Measurements from ENCODE around the gene LRRC3. TPM values are rescaled to one million over a fixed set of nuclear protein-coding genes. Genes with fewer than 3 reads are reported as not detected.
"Not testable (repeated sequence)": the region's sequence is repeated elsewhere in the genome, so short reads cannot be mapped to it uniquely, and the experiment has no call there.

LRRC3 gene, protein sequence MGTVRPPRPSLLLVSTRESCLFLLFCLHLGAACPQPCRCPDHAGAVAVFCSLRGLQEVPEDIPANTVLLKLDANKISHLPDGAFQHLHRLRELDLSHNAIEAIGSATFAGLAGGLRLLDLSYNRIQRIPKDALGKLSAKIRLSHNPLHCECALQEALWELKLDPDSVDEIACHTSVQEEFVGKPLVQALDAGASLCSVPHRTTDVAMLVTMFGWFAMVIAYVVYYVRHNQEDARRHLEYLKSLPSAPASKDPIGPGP
- 0.50 and 1.5 TPM in 2 replicates for total RNA-seq (2014; rRNA removed; shearing (Covaris generic))

DNA sequence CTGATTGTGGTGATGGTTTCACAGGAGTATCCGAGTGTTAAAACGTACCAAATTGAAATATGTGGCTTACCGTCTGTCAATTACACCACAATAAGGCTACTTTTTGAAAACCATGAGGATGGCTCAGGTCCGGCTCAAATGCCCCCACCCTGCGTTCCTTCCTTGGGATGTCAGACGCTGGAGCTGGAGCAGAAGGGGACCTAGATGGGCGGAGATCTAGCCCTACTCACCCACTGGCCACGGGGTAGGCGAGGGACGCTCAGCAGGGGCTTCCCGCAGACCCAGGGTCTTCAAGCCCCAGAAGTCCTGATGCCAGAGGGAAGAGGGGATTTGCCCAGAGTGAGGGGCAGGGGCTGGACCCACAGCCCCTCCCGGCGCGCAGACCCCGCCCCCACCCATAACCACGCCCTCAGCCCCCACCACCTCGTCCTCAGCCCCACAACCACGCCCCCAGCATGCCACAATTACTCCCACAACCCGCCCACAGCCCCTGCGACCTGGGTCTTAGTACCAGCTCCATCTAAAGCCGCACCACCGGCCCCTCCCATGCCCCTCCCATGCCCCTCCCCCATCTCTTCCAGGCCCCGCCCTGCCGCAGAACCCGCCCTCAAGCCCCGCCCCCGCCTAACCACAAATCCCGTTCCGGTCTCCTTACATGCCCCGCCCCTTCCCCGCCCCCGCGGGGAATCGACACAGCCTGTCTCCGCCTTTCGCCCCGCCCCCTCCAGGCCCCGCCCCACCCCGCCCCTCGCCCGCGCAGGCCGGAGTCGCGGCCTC is at the start of gene LRRC3:
Gene LRRC3 (plus strand): TSS at position 764 of the 777 bp plus-strand sequence. CDS start 1,135 bp downstream, outside the sequence.
- peak; percentile 28 for DNase-seq (ENCODE audit: low spot score)

DNA sequence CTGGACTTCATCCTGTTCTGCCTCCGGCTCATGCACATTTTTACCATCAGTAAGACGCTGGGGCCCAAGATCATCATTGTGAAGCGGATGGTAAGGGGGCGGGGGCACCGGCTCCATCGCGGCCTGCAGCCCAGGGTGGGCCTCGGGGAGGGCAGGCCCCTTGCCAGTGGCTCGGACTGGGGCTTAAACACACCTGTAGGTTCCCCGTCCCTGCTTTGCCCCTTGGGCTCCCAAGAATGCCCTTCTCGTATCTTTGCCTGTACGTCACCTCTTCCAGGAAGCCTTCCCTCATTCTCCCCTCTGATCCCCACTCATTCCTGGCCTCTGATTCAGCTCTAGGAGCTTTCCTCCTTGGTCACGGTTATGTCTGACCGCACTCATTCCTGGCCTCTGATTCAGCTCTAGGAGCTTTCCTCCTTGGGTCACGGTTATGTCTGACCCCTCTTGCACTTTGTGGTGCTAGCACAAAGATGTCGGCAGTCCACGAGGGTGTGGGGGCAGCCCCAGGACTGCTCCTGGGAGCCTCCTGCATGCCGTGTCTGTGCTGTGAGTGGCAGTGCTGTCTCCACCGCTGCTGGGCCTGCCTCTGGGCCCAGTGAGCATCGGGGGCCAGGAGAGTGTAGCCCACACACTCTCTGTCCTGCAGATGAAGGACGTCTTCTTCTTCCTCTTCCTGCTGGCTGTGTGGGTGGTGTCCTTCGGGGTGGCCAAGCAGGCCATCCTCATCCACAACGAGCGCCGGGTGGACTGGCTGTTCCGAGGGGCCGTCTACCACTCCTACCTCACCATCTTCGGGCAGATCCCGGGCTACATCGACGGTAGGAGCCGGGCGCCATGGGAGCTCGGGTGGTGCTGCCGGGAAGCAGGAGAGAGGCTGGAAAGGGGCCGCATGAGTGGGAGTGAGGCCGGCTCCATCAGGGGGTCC is 49.1 kb upstream of the LRRC3 start:
- DNase-seq (ENCODE audit: low spot score) = peak; percentile 91

DNA sequence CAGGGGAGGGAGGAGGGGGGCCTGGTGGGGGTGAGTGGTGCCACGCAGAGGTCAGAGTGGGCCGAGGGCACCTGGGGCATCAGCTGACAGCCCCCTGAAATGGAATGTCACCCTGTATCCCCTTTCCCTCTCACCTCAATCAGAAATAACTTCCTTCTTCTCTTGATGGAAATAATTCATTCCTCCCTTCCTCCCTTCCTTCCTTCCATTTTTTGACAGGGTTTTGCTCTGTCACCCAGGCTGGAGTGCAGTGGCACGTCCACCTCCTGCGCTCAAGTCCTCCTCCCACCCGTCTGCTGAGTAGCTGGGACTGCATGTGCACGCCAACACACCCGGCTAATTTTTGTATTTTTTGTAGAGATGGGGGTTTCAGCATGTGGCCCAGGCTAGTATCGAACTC is 48.4 kb upstream of the LRRC3 start:
- DNase-seq (ENCODE audit: low spot score) = no peak

DNA sequence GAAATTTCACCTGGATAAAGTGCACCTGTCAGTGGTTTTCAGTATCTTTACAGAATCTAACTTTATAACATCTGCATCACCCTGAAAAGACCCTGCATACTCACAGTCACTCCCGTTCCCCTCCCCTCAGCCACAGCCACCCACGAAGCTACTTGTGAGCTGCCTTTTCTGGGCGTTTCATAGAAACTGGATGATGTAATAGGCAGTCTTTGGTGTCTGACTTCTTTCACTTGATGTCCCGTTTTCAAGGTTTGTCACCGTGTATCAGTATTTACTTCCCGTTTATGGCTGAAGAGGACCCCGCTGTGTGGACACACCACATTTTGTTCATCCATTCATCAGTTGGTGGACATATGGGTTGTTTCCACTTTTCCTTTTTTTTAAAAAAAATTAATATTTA is 47.8 kb upstream of the LRRC3 start:
- no peak for DNase-seq (ENCODE audit: low spot score)

DNA sequence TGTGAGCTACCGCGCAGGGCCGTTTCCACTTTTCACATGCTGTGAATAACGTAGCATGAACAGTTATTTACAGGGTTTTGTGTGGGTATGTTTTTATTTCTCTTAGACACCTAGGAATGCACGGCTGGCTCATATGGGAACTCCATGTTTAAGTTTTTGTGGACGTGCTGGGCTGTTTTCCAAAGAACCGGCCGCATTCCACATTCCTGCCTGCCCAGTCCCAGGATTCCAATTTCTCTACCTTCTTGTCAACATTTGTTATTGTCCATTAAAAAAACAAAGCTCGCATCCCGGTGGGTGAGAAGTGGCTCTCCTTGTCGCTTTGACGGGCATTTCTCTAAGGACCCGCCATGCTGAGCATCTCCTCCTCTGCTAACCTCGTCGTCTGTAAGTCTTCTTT is 47.1 kb upstream of the LRRC3 start:
- no peak for DNase-seq (ENCODE audit: low spot score)

DNA sequence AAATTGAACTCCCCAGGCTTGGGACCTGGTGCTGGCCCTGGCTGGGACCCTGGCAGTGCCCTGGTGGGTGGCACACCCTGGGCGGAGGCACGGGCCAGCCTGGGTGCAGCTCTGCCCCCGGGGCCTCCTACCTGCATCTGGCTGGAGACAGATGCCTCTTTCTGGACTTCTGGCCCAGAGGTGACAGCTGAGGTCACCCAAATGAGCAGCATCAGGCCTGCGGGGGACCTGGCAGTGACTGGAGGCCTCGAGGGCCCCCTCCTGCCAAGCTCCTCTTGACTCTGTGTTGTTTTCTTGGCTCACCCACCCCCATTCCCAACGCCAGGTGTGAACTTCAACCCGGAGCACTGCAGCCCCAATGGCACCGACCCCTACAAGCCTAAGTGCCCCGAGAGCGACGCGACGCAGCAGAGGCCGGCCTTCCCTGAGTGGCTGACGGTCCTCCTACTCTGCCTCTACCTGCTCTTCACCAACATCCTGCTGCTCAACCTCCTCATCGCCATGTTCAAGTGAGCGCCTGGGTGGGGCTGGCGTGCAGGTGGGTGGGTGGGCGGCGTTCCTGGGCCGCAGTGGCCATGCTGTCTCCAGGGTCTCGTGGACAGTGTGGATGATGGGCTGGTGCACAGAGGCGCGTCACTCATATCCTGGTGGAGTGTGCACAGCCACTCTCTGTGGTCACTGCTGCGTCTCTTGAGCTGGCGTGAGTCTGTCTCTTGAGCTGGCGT is 41.6 kb upstream of the LRRC3 start:
- no peak for DNase-seq (ENCODE audit: low spot score)

DNA sequence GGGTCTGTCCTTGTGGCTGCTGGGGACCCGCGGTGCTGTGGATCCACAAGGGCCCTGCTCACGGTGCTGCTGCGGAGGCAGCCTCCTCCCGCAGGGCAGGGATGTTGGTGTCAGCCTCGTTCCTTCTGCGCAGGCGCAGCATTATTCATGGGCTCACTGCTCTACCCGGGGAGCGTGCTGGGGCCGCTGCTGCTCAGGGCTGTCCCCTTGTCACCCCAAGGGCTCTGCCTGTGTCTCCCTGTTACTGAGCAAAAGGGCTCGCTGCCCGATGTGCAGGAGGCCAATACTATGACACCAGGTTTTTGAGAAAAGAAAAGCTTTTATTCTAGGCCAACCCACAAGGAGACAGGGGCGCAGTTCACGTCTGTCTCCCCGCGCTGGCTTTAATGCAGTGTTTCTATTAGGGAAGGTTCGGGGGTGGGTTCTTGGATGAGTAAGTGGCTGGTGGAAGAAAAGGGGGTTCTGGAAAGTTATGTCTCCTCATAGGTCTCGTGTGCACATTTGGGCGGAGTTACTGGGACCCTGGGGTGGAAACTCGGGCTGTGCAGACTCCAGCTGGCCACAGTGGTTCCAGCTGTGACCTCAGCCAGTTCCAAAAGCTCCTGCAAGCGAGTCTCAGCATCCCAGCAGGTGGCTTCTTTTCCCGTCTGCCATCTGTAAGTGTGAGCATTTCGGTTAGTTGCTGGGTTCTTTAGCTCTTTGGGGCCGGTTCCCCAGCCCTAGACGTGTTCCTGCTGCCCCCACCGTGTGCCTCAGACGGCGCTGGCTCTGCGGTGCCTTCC is 40.8 kb upstream of the LRRC3 start:
- DNase-seq (ENCODE audit: low spot score) = no peak

DNA sequence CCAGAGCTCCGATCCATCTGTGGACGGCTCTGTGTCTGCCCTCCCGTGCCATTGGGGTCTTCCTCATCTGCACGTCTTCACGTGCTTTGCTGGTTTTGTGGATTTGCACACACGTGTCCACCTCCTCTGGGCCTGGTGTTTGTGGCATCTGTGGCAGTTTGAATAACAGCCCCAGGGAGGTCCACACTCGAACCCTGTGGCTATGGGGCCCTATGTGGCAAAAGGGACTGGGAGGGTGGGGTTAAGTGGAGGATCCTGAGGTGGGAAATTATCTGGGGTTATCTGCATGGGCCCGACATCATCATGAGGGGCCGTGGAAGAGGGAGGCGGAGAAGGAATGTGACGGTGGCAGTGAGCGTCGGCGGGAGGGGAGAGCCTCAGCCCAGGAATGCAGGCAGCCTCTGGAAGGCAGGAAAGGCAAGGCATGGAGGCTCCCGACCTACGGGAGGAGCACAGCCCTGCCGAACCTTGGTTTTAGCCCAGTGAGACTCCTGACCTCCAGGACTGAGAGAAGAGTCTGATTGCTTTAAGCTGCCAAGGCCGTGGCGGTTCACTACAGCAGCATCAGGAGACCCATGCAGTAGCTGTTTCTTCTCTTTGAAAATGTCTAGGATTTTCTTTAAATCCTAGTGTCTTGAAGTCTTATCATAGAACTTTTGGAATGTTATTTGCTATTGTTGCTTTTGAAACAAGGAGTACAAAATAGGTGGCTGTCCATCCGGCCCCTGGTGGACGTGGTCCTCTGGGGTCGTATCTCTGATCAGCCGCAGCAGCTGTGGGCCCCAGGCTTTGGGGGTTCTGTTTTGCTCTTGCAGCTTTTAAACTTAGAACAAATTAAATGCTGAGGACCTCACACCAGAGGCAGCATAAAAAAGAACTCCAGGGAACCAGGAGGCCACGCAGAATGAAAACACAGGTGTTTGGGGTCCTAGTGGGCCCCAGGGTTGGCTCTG is 40.0 kb upstream of the LRRC3 start:
- no peak for DNase-seq (ENCODE audit: low spot score)

DNA sequence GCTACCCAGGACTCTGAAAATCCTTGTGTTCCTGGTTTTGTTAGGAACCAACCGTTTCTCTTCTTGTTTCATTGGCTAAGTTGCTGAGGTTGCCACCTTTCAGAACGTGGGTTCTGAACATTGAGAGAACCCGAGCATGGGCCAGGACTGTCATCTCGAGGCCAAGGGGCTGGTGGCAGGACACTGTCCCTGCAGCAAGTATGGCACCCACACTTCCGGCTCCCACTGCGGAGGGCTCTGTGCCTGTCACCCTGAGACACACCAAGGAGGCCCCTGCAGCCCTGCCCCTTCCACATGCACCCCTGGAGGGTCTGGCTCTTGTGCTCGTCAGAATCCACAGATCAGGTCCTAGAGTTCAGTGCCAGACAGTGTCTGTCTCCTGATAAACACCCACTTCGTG is 39.1 kb upstream of the LRRC3 start:
- DNase-seq (ENCODE audit: low spot score) = no peak

DNA sequence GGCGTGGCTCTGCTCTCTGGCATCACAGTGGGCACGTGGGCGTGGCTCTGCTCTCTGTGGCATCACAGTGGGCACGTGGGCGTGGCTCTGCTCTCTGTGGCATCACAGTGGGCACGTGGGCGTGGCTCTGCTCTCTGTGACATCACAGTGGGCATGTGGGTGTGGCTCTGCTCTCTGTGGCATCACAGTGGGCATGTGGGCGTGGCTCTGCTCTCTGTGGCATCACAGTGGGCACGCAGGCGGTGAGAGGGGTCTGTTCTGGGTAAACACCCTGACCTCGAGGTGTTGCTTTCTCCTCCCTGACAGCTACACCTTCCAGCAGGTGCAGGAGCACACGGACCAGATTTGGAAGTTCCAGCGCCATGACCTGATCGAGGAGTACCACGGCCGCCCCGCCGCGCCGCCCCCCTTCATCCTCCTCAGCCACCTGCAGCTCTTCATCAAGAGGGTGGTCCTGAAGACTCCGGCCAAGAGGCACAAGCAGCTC is 37.6 kb upstream of the LRRC3 start:
- not testable (repeated sequence) for DNase-seq (ENCODE audit: low spot score)

DNA sequence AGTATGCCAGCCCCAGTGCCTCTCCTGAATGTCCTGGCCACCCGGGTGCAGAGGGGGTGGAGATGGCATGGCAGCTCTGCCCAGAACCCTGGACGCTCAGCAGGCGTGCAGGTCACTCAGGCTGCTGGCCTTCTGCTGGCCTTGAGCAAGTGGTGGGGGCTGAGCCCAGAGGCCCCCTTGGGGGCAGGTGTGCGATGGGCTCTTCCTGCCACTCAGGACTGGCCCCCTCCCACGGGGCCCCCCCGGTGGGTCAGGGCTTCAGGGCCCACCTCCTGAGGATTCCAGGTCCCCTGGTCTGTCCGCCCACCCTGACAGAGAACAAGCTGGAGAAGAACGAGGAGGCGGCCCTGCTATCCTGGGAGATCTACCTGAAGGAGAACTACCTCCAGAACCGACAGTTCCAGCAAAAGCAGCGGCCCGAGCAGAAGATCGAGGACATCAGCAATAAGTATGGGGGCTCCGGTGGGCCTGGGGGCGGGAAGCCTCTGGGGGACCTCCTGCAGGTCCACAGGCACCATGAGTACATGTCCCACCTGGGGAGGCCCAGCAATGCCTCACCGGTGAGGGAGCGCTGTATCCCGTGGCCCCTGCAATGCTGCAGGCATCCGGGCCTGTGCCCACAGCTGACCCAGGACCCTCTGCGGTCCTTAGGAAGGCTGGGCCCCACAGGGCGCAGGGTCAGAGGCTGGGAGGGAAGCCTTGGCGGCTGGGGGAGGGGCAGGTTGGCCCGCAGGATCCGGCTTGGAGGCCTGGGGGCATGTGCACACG is 37.0 kb upstream of the LRRC3 start:
- no peak for DNase-seq (ENCODE audit: low spot score)

DNA sequence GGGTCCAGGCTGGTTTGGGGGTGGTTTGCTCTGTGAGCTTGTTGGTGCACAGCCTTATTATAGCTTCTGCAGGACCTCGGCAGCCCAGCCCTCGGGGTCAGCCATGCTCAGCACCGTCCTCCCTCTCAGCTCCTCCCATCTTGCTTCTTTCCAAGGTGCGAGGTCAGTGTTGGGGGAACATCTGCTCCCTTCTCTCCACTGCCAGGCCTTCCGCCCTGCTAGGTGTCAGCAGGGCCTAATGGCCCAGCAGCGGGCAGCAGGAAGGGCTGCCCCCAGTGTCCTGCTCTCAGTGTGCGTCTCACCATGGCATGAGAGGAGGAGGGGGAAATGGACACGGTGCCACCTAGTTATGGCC is 36.5 kb upstream of the LRRC3 start:
- no peak for DNase-seq (ENCODE audit: low spot score)

DNA sequence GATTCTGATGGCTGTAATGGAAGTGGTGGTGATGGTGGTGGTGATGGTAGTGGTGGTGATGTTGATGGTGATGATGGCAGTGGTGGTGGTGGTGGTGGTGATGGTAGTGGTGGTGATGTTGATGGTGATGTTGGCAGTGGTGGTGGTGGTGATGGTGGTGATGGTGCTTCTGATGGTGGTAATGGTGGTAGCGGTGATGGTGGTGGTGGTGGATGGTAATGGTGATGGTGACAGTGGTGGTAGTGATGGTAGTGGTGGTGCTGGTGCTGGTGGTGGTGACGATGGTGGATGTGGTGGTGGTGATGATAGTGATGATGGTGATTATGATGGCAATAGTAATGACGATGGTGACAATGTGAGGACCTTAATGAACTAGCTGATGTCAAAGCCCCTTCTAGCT is 35.6 kb upstream of the LRRC3 start:
- no peak for DNase-seq (ENCODE audit: low spot score)

DNA sequence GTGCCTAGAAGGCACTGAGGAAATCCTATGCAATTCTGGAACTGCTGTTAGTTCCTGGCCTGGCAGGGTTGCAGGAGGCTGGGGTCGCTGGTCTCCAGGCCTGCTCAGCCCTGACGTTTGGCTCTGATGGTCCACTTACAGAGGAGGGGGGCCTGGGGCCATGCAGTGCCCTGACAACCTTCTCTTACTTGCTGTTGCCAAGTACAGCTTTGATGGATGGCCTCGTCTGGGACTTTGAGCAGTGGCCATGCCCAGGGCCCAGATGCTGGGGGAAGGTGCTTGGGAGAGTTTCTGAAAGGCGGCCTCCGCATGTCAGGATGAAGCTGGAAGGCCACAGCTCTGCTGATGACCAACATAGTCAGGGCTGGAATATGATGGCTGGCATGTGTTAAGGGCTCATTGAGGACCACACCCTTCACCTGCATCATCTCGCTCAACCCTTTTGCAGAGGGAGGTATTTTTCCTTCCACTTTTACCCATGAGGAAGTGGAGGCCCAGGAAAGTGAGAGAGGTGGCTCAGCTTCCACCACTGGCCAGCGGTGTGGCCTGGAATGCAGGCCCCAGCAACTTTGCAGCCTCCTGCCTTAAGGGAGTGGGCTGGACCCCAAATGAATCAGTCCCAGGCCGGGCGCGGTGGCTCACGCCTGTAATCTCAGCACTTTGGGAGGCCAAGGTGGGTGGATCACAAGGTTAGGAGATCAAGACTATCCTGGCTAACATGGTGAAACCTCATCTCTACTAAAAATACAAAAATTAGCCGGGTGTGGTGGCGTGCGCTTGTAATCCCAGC is 34.7 kb upstream of the LRRC3 start:
- DNase-seq (ENCODE audit: low spot score) = no peak

DNA sequence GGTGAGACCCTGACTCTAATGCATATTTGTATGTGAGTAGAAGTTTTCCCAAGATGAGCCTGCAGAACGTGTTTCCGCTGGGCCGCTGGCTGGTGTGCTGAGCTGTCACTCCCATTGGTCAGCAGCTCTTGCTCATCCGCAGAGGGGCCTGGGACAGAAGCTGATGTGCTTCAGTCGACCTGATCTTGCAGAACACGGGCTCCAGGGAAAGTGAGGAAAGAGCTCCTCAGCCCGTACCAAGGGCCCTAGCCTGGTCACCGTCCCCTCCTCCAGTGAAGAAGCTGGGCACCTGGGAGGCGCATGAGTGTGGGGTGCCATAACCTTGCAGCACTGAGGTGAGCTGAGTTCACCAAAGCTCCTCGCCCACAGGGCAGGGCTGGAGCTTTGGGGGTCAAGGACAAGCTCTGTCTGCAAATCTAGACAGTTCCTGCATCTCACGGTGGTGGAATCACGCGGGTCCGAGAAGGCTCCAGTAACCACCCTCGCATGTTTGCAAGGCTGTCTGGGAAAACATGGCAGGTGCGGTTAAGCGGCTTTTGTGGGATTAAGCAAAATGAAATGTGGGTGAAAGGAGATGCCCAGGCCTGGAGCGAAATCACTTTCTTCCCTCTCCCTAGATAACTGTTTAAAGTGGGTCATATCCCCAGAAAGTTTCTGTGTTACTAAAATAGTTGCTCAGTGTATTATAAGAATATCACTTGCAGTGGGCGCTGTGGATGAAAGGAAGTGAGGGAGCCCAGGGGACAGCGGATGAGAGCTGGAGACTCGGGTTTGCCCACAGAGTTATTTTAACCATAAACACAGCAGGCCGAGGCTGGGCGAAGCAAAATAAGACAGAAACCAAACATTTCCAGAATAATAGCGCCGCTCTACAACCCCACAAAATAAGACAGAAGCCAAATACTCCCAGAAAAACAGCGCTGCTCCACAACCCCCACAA is 33.1 kb upstream of the LRRC3 start:
- no peak for DNase-seq (ENCODE audit: low spot score)

DNA sequence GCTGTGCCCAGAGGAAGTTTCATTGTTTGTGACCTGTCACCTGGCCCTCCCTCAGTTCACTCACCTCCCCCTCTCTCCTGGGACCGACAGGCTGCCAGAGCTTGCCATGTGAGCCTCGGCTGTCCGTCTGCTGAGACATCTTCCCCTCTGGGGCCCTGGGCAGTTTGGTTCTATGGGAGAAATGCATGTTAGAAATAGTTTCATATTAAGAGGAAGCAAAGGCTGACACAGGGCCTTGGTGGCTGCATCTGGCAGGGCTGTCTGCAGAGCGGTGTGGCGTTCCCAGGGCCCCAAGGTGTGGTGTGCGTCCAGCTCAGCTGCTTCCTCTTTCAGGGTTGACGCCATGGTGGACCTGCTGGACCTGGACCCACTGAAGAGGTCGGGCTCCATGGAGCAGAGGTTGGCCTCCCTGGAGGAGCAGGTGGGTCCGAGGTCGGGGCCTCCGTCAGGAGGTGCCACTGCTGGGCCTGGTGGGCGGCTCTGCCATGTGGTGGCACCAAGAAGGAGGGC is 31.9 kb upstream of the LRRC3 start:
- DNase-seq (ENCODE audit: low spot score) = no peak
